H9 (cell line): Measurements from ENCODE around the gene PRKAG2. TPM values are rescaled to one million over a fixed set of nuclear protein-coding genes. Genes with fewer than 3 reads are reported as not detected.
A peak's percentile ranks its signal among the peaks of the same experiment; 100 is the strongest.

Experiments used
- DNase-seq: peaks from one replicate; pipeline ENCODE4 v3.0.0-alpha.2; 2017
- H2AFZ ChIP-seq: one replicate; pipeline ENCODE4 v1.6.1; 2013; ENCODE audit warnings: mild to moderate bottlenecking, low read length, control low read depth, moderate library complexity
- H2AK5ac ChIP-seq: 2 replicates; pipeline ENCODE4 v1.6.1; 2013; ENCODE audit warnings: low read length, control low read depth, mixed read lengths; ENCODE audit not compliant: insufficient read length
- H2BK120ac ChIP-seq: one replicate; pipeline ENCODE4 v1.6.1; 2013; ENCODE audit warnings: low read depth, mild to moderate bottlenecking, low read length, control low read depth, inconsistent platforms; ENCODE audit not compliant: poor library complexity, severe bottlenecking
- H2BK12ac ChIP-seq: 2 replicates; pipeline ENCODE4 v1.6.1; 2013; ENCODE audit warnings: low read length, control low read depth, mixed read lengths, low read depth; ENCODE audit not compliant: insufficient read length
- H2BK15ac ChIP-seq: 2 replicates; pipeline ENCODE4 v1.6.1; 2013; ENCODE audit warnings: low read depth, low read length, control low read depth
- H2BK20ac ChIP-seq: one replicate; pipeline ENCODE4 v1.6.1; 2013; ENCODE audit warnings: low read depth, mild to moderate bottlenecking, low read length, control low read depth, inconsistent platforms; ENCODE audit not compliant: poor library complexity, severe bottlenecking
- H2BK5ac ChIP-seq: 2 replicates; pipeline ENCODE4 v1.6.1; 2013; ENCODE audit warnings: low read length, control low read depth, mixed read lengths; ENCODE audit not compliant: insufficient read length
- H3K14ac ChIP-seq: 2 replicates; pipeline ENCODE4 v1.6.1; 2013; ENCODE audit warnings: low read length, control low read depth; ENCODE audit not compliant: insufficient read depth
- H3K18ac ChIP-seq: 2 replicates; pipeline ENCODE4 v1.6.1; 2013; ENCODE audit warnings: low read depth, mild to moderate bottlenecking, mixed read lengths, low read length, control low read depth; ENCODE audit not compliant: insufficient read length
- H3K23ac ChIP-seq: 2 replicates; pipeline ENCODE4 v1.6.1; 2013; ENCODE audit warnings: low read length, control low read depth, mixed read lengths, low read depth; ENCODE audit not compliant: insufficient read length
- H3K23me2 ChIP-seq: 2 replicates; pipeline ENCODE4 v1.6.1; 2013; ENCODE audit warnings: low read depth, mild to moderate bottlenecking, mixed read lengths, low read length, control low read depth; ENCODE audit not compliant: insufficient read length, poor library complexity, severe bottlenecking
- H3K27ac ChIP-seq: 2 replicates; pipeline ENCODE4 v1.5.1; 2013; ENCODE audit warnings: low read length, control low read depth, mixed read lengths, low read depth; ENCODE audit not compliant: insufficient read length
- H3K27me3 ChIP-seq: 2 replicates; pipeline ENCODE4 v1.6.1; 2013; ENCODE audit warnings: low read length, control low read depth, inconsistent platforms; ENCODE audit not compliant: insufficient read depth
- H3K4ac ChIP-seq: 2 replicates; pipeline ENCODE4 v1.6.1; 2013; ENCODE audit warnings: low read depth, mild to moderate bottlenecking, control low read depth, inconsistent platforms, low read length, moderate library complexity
- H3K4me1 ChIP-seq: 2 replicates; pipeline ENCODE4 v1.6.1; 2013; ENCODE audit warnings: low read length, control low read depth, inconsistent platforms; ENCODE audit not compliant: insufficient read depth
- H3K4me2 ChIP-seq: 2 replicates; pipeline ENCODE4 v1.6.1; 2013; ENCODE audit warnings: low read length, control low read depth, mixed read lengths; ENCODE audit not compliant: insufficient read length, insufficient read depth
- H3K56ac ChIP-seq: 2 replicates; pipeline ENCODE4 v1.6.1; 2013; ENCODE audit warnings: low read depth, mild to moderate bottlenecking, mixed read lengths, low read length, control low read depth; ENCODE audit not compliant: insufficient read length
- H3K79me1 ChIP-seq: 2 replicates; pipeline ENCODE4 v1.6.1; 2013; ENCODE audit warnings: low read depth, mild to moderate bottlenecking, moderate library complexity, low read length, control low read depth, inconsistent platforms; ENCODE audit not compliant: insufficient read depth, poor library complexity, severe bottlenecking
- H3K79me2 ChIP-seq: 2 replicates; pipeline ENCODE4 v1.6.1; 2013; ENCODE audit warnings: low read length, control low read depth, inconsistent platforms; ENCODE audit not compliant: insufficient read depth
- H3K9ac ChIP-seq: 2 replicates; pipeline ENCODE4 v1.6.1; 2013; ENCODE audit warnings: low read length, control low read depth, mixed read lengths; ENCODE audit not compliant: insufficient read length; ENCODE audit errors: extremely low read depth
- H3K9me3 ChIP-seq: one replicate; pipeline ENCODE4 v1.6.1; 2013; ENCODE audit warnings: low read depth, low read length, inconsistent platforms; ENCODE audit not compliant: control insufficient read depth
- H3T11ph ChIP-seq: one replicate; pipeline ENCODE4 v1.6.1; 2013; ENCODE audit warnings: mild to moderate bottlenecking, low read length, control low read depth, inconsistent platforms
- H4K20me1 ChIP-seq: one replicate; pipeline ENCODE4 v1.6.1; 2013; ENCODE audit not compliant: control insufficient read depth, insufficient read length, insufficient read depth
- H4K5ac ChIP-seq: 2 replicates; pipeline ENCODE4 v1.6.1; 2013; ENCODE audit warnings: low read depth, mild to moderate bottlenecking, mixed read lengths, low read length, control low read depth; ENCODE audit not compliant: insufficient read length
- H4K8ac ChIP-seq: replicated peaks from 2 replicates; pipeline ENCODE4 v1.6.1; 2013; ENCODE audit warnings: low read length, control low read depth, mixed read lengths, low read depth; ENCODE audit not compliant: insufficient read length
- H4K91ac ChIP-seq: 2 replicates; pipeline ENCODE4 v1.6.1; 2013; ENCODE audit warnings: low read depth, mild to moderate bottlenecking, moderate library complexity, mixed read lengths, low read length, control low read depth; ENCODE audit not compliant: insufficient read length
- H3K27ac Mint-ChIP-seq, 3 experiments: 2 replicates in 2 of 3; 3 replicates in 1 of 3; pipeline ENCODE4 v1.8.0; 2020 to 2021; ENCODE audit warnings: mixed read lengths in 3 of 3, mild to moderate bottlenecking in 1 of 3, moderate library complexity in 1 of 3
- H3K27me3 Mint-ChIP-seq: 2 replicates; pipeline ENCODE4 v1.8.0; 2021; ENCODE audit warnings: low read depth, mild to moderate bottlenecking, moderate library complexity, mixed read lengths
- H3K36me3 Mint-ChIP-seq, 3 experiments: 2 replicates in 2 of 3; 3 replicates in 1 of 3; pipeline ENCODE4 v1.8.0; 2020 to 2021; ENCODE audit warnings: low read depth in 3 of 3, mixed read lengths in 3 of 3; ENCODE audit not compliant: insufficient read depth in 1 of 3
- H3K4me1 Mint-ChIP-seq, 2 experiments: 2 replicates each; pipeline ENCODE4 v1.8.0; 2020; ENCODE audit warnings: mixed read lengths in 2 of 2
- H3K4me3 Mint-ChIP-seq, 2 experiments: 2 replicates in 1 of 2; 3 replicates in 1 of 2; pipeline ENCODE4 v1.8.0; 2020 to 2021; ENCODE audit warnings: mild to moderate bottlenecking in 2 of 2, mixed read lengths in 2 of 2, moderate library complexity in 1 of 2
- H3K9me3 Mint-ChIP-seq, 2 experiments: 2 replicates in 1 of 2; 3 replicates in 1 of 2; pipeline ENCODE4 v1.8.0; 2020; ENCODE audit warnings: mild to moderate bottlenecking in 2 of 2, mixed read lengths in 2 of 2, moderate library complexity in 1 of 2
- WGBS: extraction: QIAGEN DNeasy Blood & Tissue Kit; methylation state at CpG from one replicate; pipeline ENCODE4 v1.1.7; 2013; ENCODE audit warnings: missing lambda C conversion rate, low lambda C conversion rate, mixed read lengths; ENCODE audit not compliant: insufficient read length; ENCODE audit errors: extremely low coverage; 5-methylcytosine and 5-hydroxymethylcytosine counted together
- total RNA-seq: library from RNA; stranded (reverse); gene quantifications from 2 replicates; pipeline ENCODE4 v1.2.1, GENCODE V29; 2021
- TF ChIP-seq, protein P1 (sequence below): fragments of 200-600 bp; sonication (generic); conservative IDR thresholded peaks from 3 replicates; pipeline ENCODE4 v1.8.0; 2021; ENCODE audit warnings: antibody characterized with exemption, mild to moderate bottlenecking

Gene PRKAG2
- total RNA-seq, 1 experiment from 2014 or later = 11.8 TPM

DNA sequence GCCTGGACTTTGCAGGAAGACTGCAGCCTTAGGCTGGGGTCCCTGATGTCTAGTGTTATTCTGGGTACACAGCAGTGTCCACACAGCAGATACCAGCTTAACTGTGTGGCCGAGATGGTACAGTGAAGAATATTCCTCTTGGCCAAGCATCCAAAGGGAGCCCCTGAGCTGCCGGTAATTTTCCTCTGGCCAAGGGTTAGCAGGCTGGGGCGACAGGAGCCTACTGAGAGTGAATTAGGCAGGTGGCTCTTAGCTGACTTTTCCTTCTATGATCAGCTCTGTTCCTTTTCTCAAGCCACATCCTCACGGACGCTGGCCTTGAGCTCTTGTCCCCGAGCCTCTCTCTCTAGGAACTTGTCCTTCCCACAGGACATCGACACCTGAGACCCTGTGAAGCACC is 29.8 kb downstream of the PRKAG2 start:
- H3K14ac ChIP-seq = no peak overlapping the region
- Mint-ChIP-seq H3K36me3 (no peaks in the 10 kb centered on the region), H3K4me3 (no peak overlapping the region), H3K27me3 (peaks cover 9% of the 10 kb centered on the region), H3K9me3 (no peaks in the 10 kb centered on the region), H3K4me1 (peaks cover 0 to 6% of the 10 kb centered on the region in 2 experiments; a peak in 2 of 4 replicates), H3K27ac (0 out of 7 replicates have a peak overlapping the region, but pooled peaks of 1 of the 3 experiments have one; percentile 48)
- H4K5ac ChIP-seq = no peak overlapping the region
- H3T11ph ChIP-seq = no peak overlapping the region
- H3K79me1 ChIP-seq = no peaks in the 10 kb centered on the region
- no peak for DNase-seq
- no peak overlapping the region for H2BK15ac ChIP-seq
- H2BK20ac ChIP-seq = no peak overlapping the region
- no peak overlapping the region for H2BK12ac ChIP-seq
- H3K27me3 ChIP-seq = no peaks in the 10 kb centered on the region
- H4K91ac ChIP-seq = no peak overlapping the region
- H3K56ac ChIP-seq = no peak overlapping the region
- no peaks in the 10 kb centered on the region for H4K20me1 ChIP-seq
- H3K4ac ChIP-seq = no peak overlapping the region
- H3K27ac ChIP-seq = no peak overlapping the region
- no peak overlapping the region for H3K18ac ChIP-seq
- no peak overlapping the region for H4K8ac ChIP-seq
- H3K9me3 ChIP-seq = no peaks in the 10 kb centered on the region
- no peaks in the 10 kb centered on the region for H3K4me1 ChIP-seq
- H3K23ac ChIP-seq = no peak overlapping the region
- no peak overlapping the region for H2BK5ac ChIP-seq
- no peak overlapping the region for H3K4me2 ChIP-seq
- no peaks in the 10 kb centered on the region for H3K79me2 ChIP-seq
- H3K23me2 ChIP-seq = no peaks in the 10 kb centered on the region
- no peak overlapping the region for H3K9ac ChIP-seq
- TF ChIP-seq, protein P1, sequence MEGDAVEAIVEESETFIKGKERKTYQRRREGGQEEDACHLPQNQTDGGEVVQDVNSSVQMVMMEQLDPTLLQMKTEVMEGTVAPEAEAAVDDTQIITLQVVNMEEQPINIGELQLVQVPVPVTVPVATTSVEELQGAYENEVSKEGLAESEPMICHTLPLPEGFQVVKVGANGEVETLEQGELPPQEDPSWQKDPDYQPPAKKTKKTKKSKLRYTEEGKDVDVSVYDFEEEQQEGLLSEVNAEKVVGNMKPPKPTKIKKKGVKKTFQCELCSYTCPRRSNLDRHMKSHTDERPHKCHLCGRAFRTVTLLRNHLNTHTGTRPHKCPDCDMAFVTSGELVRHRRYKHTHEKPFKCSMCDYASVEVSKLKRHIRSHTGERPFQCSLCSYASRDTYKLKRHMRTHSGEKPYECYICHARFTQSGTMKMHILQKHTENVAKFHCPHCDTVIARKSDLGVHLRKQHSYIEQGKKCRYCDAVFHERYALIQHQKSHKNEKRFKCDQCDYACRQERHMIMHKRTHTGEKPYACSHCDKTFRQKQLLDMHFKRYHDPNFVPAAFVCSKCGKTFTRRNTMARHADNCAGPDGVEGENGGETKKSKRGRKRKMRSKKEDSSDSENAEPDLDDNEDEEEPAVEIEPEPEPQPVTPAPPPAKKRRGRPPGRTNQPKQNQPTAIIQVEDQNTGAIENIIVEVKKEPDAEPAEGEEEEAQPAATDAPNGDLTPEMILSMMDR = no peak
- no peak overlapping the region for H2AK5ac ChIP-seq
- no peak overlapping the region for H2BK120ac ChIP-seq
- no CpG with 5 or more reads among the region's 7 CpGs for WGBS
- no peak overlapping the region for H2AFZ ChIP-seq
